Activated T-helper 17 cell treated with anti-CD3 and anti-CD28 coated beads, Interleukin-2, amount 50 U/mL, for 72 hours (primary cell): Measurements from ENCODE around the gene HELZ. TPM values are rescaled to one million over a fixed set of nuclear protein-coding genes. Genes with fewer than 3 reads are reported as not detected.
"Not testable (repeated sequence)": the region's sequence is repeated elsewhere in the genome, so short reads cannot be mapped to it uniquely, and the experiment has no call there.

Source experiments
- ATAC-seq: fragments of 150-1000 bp; cut with Tn5 transposase; replicated peaks from 2 replicates; pipeline ENCODE4 v1.10.0; 2021; ENCODE audit warnings: mild to moderate bottlenecking, moderate library complexity
- H3K27ac Mint-ChIP-seq: one replicate; pipeline ENCODE4 v1.8.0; 2022; ENCODE audit warnings: mixed read lengths
- H3K27me3 Mint-ChIP-seq: one replicate; pipeline ENCODE4 v1.8.0; 2022; ENCODE audit warnings: mixed read lengths
- H3K36me3 Mint-ChIP-seq: one replicate; pipeline ENCODE4 v1.8.0; 2022; ENCODE audit warnings: low read depth, mild to moderate bottlenecking, mixed read lengths
- H3K4me1 Mint-ChIP-seq: one replicate; pipeline ENCODE4 v1.8.0; 2022; ENCODE audit warnings: mixed read lengths
- H3K4me3 Mint-ChIP-seq: one replicate; pipeline ENCODE4 v1.8.0; 2022; ENCODE audit warnings: mild to moderate bottlenecking, mixed read lengths
- H3K9me3 Mint-ChIP-seq: one replicate; pipeline ENCODE4 v1.8.0; 2022; ENCODE audit warnings: mixed read lengths
- total RNA-seq, 2 donors: library from RNA; stranded (reverse); gene quantifications; one replicate each; pipeline ENCODE4 v1.2.3, GENCODE V29; 2022

Gene HELZ
- total RNA-seq, 2 donors from 2014 or later: 81.9 to 117 TPM

DNA sequence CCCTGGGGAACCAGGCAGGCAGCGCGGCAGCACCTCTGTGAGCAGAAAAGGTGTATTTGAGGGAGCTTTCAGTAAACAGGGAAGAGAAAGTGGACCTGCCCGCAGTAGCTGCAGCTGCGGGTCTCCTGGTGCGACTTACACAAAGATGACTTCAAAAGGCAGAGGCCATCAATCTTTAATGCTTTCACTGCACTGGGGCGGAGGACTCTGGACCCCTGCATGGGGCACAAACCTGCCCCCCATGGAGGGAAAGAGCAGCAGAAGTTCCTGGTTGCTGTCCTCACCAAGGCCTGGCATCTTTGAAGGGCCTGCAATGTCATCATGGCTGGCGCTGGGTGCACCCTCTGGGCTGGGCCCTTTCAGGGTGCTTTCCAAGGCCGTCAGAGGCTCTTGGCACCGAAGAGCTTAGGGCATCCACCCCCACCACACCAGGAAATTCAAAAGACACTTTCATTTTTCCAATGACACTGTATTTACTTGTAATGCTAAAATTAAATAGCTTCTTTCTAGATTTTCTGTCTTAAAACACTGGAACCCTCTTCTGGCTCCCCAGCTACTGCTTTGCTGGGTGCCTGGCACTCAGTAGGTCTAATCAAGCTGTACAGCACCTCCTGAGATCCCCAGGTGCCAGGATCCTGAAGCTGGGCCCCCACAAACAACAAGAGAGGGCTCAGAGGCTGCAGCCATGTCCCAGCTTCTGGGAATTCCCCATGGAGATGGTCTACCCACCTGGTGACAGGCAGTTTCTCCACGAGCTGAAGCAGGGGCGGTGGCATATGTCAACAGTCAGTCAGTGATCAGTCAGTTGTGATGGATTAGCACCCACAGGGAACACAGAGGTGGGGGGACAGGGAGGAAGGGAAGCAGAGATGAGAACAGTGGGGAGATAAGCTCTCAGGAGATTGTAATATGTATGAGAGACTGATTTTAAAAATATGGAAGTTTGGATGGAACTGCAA, 202.8 kb downstream of the HELZ start:
- no peak overlapping the region for H3K27ac Mint-ChIP-seq
- H3K9me3 Mint-ChIP-seq: no peaks in the 10 kb centered on the region
- H3K27me3 Mint-ChIP-seq: peaks cover 6% of the 10 kb centered on the region
- no peaks in the 10 kb centered on the region for H3K36me3 Mint-ChIP-seq
- H3K4me1 Mint-ChIP-seq: no peaks in the 10 kb centered on the region
- H3K4me3 Mint-ChIP-seq: no peak overlapping the region
- ATAC-seq: no peak

DNA sequence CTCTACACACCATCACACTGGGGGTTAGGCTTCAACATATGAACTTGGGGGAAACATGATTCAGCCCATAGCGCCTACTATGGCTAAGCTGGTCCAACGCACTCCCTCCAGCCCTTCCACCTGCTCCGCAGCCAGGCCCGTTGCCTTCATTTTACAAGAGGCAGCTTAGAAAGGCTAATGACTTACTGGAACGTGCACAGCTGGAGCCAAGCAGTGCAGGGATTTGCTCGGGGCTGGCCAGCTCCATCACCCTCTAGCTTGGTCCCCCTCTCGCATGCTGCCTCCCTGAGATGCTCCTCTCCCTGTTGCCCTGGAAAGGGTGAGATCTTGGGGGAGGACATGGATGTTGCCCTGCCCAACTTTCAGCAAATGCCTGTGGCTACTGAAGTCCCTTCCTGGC, 203.5 kb downstream of the HELZ start:
- Mint-ChIP-seq H3K27me3 (peaks cover 8% of the 10 kb centered on the region), H3K27ac (no peak overlapping the region), H3K4me1 (no peaks in the 10 kb centered on the region), H3K36me3 (no peaks in the 10 kb centered on the region), H3K9me3 (no peaks in the 10 kb centered on the region), H3K4me3 (no peak overlapping the region)
- ATAC-seq: no peak

DNA sequence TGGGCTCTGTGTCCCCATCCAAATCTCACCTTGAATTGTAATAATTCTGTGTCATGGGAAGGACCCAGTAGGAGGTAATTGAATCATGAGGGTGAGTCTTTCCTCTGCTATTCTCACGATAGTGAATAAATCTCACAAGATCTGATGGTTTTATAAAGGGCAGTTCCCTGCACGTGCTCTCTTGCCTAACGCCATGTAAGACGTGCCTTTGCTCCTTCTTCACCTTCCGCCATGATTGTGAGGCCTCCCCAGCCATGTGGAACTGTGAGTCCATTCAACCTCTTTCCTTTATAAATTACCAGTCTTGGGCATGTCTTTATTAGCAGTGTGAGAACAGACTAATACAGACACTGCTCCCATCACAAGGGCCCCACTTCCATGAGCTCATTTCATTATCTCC, 203.9 kb downstream of the HELZ start:
- H3K9me3 Mint-ChIP-seq, ATAC-seq, H3K4me1 Mint-ChIP-seq, H3K4me3 Mint-ChIP-seq, H3K27me3 Mint-ChIP-seq, H3K27ac Mint-ChIP-seq, H3K36me3 Mint-ChIP-seq: not testable (repeated sequence)

DNA sequence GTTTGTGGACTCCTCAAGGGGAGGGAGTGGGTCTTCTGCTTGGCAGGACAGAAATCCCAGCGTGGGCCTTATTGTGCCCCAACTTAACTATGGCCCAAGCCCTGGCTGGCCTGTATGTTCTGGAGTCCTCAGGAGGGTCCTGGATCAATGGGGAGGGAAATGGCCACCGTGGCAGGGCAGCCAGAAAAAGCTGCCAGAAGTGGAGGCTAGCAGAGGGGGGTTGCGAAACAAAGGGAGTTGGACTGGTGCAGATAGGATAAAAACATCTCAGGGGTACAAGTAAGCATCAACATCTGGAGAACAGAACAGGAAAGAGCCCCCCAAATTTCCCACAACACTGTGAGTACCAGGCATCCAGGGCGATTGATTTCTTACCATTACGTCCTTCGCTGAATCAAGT, 204.3 kb downstream of the HELZ start:
- peaks cover 2% of the 10 kb centered on the region for H3K4me1 Mint-ChIP-seq
- no peaks in the 10 kb centered on the region for H3K36me3 Mint-ChIP-seq
- no peak overlapping the region for H3K4me3 Mint-ChIP-seq
- peaks cover 9% of the 10 kb centered on the region for H3K27me3 Mint-ChIP-seq
- H3K27ac Mint-ChIP-seq: no peak overlapping the region
- no peaks in the 10 kb centered on the region for H3K9me3 Mint-ChIP-seq
- ATAC-seq: no peak

DNA sequence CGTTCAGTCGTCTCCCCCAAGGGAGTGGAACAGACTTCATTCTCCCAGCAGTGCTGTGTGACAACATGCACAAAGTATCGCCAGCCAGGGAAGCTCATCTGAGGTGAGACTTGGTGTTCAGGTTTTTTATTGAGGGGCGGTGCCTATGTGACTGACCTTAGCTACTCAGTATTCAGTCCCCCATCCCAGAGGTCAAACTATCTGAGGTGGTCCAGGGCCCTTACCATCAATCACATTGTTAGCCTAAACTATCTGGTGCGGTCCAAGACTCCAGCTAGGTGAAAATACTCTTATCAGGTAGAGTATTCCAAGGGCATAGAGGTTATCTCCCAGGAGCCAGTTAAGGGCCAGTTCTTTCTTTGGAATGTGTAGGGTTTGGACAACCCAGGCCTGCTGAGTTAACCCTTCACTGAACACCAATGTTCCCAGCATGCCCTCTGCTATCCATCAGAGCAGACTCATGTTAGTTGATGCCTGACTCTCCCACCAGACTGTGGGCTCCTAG, 206.1 kb downstream of the HELZ start:
- ATAC-seq: no peak
- Mint-ChIP-seq H3K4me1 (peaks cover 6% of the 10 kb centered on the region), H3K4me3 (no peak overlapping the region), H3K27ac (no peak overlapping the region), H3K36me3 (no peaks in the 10 kb centered on the region), H3K9me3 (no peaks in the 10 kb centered on the region), H3K27me3 (peaks cover 13% of the 10 kb centered on the region)

DNA sequence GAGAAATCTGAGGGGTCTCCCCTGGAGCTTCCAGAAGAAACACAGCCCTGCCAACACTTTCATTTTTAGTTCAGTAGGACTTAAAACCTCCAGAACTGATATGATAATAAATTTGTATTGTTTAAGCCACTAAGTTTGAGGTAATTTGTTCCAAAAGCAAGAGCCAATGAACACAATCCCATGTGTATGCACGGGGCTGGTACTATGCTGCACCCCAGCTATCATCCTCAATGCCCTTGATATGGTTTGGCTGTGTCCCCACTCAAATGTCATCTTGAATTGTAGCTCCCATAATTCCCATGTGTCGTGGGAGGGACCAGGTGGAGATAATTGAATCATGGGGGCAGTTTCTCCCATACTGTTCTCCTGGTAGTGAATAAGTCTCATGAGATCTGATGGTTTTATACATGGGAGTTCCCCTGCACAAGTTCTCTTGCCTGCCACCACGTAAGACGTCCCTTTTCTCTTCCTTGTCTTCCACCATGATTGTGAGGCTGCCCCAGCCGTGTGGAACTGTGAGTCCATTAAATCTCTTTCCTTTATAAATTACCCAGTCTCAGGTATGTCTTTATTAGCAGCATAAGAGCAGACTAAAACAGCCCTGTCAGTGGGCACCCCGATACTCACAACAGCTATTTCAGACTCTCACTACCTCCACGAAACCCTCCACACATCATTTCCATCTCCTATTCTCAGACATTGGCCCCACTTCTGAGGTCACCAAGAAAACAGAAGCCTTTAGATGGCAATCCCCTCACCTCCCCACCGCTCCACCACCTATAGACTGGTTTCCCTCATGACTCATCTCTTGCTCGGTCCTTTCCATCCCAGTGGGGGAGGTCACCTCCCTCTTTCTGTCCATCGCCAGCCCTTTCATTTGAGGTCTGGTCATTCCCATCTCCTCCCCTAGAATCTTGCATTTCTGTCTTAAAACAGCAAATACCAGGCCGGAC, 209.6 kb downstream of the HELZ start:
- Mint-ChIP-seq H3K27me3 (peaks cover 13% of the 10 kb centered on the region), H3K4me1 (peaks cover 6% of the 10 kb centered on the region), H3K27ac (peak overlapping the region; percentile 12), H3K4me3 (peak overlapping the region; percentile 20), H3K36me3 (no peaks in the 10 kb centered on the region), H3K9me3 (no peaks in the 10 kb centered on the region)
- ATAC-seq: peak; percentile 89

DNA sequence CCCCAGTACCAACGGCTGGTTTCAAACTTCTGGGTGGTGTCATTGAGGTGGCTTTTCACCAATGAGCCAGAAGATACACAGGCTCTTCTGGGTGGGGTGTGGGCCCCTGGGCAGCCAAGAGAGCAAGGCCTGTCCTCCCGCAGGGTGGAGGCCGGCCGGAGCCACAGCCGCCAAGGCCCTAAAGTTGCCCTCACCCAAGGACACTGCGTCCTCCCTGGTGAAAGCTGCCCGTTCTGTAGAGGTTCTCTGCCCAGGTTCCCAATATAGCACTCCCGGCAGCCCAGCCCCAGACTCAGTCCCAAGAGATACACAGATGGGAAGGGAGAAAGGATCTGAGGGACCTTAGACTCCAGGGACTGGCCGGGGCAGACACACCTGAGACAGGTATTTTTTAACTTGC, 211.4 kb downstream of the HELZ start:
- H3K4me3 Mint-ChIP-seq: no peak overlapping the region
- peaks cover 6% of the 10 kb centered on the region for H3K4me1 Mint-ChIP-seq
- H3K36me3 Mint-ChIP-seq: no peaks in the 10 kb centered on the region
- ATAC-seq: no peak
- peaks cover 13% of the 10 kb centered on the region for H3K27me3 Mint-ChIP-seq
- no peaks in the 10 kb centered on the region for H3K9me3 Mint-ChIP-seq
- H3K27ac Mint-ChIP-seq: no peak overlapping the region

DNA sequence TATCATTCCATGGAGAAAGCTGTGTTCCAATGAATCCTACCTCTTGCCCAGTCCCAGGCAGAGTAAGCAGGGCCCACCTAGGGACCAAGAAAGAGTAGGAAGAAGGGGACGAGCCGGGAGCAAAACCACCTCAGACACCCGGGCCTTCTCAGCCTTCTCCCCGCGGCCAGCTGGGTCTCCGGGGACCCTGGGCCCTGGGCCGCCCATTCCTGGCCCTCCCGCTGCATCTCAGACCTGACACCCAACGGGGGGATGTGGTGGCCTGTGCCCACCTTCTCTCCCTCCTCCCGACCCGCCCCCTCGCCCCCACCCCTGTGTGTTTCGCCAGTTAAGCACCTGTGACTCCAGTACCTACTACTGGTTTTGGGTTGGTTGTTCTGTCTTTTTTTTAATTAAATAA, 212.0 kb downstream of the HELZ start:
- Mint-ChIP-seq H3K4me1 (peaks cover 6% of the 10 kb centered on the region), H3K27me3 (peaks cover 13% of the 10 kb centered on the region), H3K27ac (no peak overlapping the region), H3K9me3 (no peaks in the 10 kb centered on the region), H3K4me3 (no peak overlapping the region), H3K36me3 (no peaks in the 10 kb centered on the region)
- ATAC-seq: no peak

DNA sequence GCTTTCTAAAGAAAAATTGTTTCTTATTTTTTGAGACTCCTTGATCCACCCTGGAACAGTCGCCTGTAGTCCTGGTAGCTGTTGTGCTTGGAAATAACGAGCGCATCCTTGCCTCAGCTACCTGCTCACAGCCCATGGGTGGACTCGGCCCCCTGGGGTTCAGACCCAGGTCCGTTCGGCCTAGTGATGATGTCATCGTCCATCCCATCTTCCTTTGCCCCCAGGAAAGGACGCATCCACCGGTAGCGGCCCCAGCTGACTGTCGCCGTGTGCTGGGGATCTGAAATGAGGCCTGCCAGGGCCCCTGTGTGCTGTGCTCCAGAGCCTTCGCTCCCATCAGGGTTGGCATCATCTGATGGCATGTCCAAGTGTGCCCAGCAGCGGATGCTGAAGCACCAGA, 212.6 kb downstream of the HELZ start:
- no peak for ATAC-seq
- Mint-ChIP-seq H3K4me1 (peaks cover 6% of the 10 kb centered on the region), H3K27ac (no peak overlapping the region)

DNA sequence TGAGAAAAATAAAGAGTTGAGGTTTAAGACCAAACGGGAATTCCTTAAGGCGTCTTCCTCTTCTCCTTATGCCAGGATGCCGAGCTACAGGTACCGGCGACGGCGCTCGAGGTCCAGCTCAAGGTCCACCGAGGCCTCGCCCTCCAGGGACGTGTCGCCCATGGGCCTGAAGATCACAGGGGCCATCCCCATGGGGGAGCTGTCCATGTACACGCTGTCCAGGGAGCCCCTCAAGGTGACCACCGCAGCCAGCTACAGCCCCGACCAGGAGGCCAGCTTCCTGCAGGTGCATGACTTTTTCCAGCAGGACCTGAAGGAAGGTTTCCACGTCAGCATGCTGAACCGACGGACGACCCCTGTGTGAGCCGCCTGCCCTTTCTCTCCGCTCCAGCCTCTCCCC, 214.4 kb downstream of the HELZ start:
- H3K4me3 Mint-ChIP-seq: no peak overlapping the region

More for the DNA sequence above, 212.6 kb downstream of the HELZ start:
- Mint-ChIP-seq H3K36me3 (no peaks in the 10 kb centered on the region), H3K4me3 (no peak overlapping the region), H3K9me3 (no peaks in the 10 kb centered on the region), H3K27me3 (peaks cover 10% of the 10 kb centered on the region)

DNA sequence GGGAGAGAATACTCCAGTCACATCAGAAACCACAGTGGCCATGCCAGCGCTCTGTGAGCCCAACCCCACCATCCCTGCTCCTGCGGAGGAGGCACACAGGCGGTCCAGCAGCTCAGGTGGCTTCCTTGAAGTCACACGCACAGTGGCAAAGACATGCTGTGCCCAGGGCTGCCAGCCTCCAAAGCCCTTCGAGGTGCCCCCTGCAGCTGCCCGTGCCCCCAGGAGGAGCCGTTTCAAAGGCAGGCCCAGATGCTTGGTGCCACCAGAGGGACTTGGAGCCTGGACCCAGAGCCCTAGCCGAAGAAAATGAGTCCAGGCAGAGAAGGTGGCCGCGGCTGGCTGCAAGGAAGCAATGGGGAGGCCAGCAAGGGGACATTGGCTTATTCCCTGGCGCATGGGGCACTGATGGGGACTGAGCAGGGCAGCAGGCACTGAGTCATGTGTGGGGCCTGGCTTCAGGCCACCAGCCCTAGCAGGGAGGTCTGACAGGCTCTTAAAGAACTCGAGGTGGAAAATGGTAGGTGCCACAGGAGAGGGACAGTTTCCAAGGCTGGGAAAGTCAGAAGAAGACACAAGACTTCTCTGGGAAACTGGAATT, 217.9 kb downstream of the HELZ start:
- Mint-ChIP-seq H3K4me1 (no peaks in the 10 kb centered on the region), H3K27ac (no peak overlapping the region), H3K27me3 (no peaks in the 10 kb centered on the region), H3K9me3 (no peaks in the 10 kb centered on the region), H3K36me3 (no peaks in the 10 kb centered on the region), H3K4me3 (no peak overlapping the region)
- ATAC-seq: no peak

More for the DNA sequence above, 214.4 kb downstream of the HELZ start:
- no peak for ATAC-seq
- Mint-ChIP-seq H3K27ac (no peak overlapping the region), H3K27me3 (peaks cover 4% of the 10 kb centered on the region), H3K36me3 (no peaks in the 10 kb centered on the region), H3K4me1 (peaks cover 4% of the 10 kb centered on the region), H3K9me3 (no peaks in the 10 kb centered on the region)

DNA sequence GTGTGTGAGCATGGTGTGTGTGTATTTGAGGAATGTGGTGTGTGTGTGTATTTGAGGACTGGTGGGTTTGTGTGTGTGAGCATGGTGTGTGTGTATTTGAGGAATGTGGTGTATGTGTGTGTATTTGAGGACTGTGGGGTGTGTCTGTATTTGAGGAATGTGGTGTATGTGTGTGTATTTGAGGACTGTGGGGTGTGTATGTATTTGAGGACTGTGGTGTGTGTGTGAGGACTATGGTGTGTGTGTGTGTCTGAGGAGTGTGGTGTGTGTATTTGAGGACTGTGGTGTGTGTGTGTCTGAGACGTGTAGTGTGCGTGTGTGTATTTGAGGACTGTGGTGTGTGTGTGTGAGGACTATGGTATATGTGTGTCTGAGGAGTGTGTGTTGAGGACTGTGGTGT, 218.7 kb downstream of the HELZ start:
- H3K4me3 Mint-ChIP-seq: no peak overlapping the region
- no peaks in the 10 kb centered on the region for H3K4me1 Mint-ChIP-seq
- H3K27me3 Mint-ChIP-seq: no peaks in the 10 kb centered on the region
- no peaks in the 10 kb centered on the region for H3K9me3 Mint-ChIP-seq
- no peak for ATAC-seq
- H3K27ac Mint-ChIP-seq: no peak overlapping the region
- no peaks in the 10 kb centered on the region for H3K36me3 Mint-ChIP-seq

DNA sequence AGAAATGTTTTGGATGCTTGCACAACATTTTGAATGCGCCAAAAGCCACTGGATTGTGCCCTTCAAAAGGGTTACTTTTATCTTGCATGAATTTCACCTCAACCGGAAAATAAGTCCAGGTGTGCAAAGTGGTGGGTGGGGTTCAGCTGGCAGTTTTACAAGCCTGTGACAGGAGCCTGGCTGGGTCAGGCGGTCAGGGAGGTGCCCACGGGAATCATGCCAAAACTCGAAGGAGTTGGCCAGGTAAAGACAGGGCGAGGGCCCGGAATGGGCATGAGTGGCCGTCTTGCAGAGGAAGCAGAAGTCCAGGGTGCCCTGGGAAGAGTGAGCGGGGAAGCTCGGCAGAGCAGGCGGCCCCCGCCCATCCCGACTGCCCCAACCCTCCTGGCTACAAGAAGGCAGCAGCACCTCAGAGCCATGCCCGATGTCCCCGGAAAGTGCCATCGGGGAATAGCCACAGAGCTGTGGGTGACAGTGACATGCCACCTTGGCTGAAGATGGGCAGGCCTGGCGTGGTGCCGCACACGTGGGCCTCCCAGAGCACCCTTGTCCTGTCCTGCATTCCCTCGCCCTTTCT, 219.7 kb downstream of the HELZ start:
- ATAC-seq: no peak
- no peaks in the 10 kb centered on the region for H3K27me3 Mint-ChIP-seq
- no peak overlapping the region for H3K27ac Mint-ChIP-seq
- H3K4me1 Mint-ChIP-seq: no peaks in the 10 kb centered on the region
- no peaks in the 10 kb centered on the region for H3K36me3 Mint-ChIP-seq
- no peaks in the 10 kb centered on the region for H3K9me3 Mint-ChIP-seq
- H3K4me3 Mint-ChIP-seq: no peak overlapping the region

DNA sequence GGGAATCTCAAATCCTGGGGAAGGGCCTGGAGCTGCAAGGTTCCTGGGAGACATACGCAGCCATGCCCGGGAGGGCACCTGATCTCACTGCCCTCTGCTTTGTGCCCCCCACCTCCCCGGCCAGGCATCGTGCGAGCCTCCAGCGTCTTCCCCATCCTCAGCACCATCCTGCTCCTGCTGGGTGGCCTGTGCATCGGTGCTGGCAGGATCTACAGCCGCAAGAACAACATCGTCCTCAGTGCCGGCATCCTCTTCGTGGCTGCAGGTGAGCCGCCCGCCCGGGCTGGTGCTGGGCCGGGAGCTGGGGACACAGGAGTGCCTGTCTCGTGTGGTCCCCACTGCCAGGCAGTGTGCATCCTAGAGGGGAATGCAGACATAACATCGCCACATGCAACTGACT, 220.3 kb downstream of the HELZ start:
- H3K4me3 Mint-ChIP-seq: no peak overlapping the region
- no peak for ATAC-seq
- H3K27ac Mint-ChIP-seq: no peak overlapping the region
- H3K9me3 Mint-ChIP-seq: no peaks in the 10 kb centered on the region
- no peaks in the 10 kb centered on the region for H3K4me1 Mint-ChIP-seq
- H3K36me3 Mint-ChIP-seq: no peaks in the 10 kb centered on the region
- no peaks in the 10 kb centered on the region for H3K27me3 Mint-ChIP-seq
